Measurements from ENCODE around the gene SNX8.

DNA sequence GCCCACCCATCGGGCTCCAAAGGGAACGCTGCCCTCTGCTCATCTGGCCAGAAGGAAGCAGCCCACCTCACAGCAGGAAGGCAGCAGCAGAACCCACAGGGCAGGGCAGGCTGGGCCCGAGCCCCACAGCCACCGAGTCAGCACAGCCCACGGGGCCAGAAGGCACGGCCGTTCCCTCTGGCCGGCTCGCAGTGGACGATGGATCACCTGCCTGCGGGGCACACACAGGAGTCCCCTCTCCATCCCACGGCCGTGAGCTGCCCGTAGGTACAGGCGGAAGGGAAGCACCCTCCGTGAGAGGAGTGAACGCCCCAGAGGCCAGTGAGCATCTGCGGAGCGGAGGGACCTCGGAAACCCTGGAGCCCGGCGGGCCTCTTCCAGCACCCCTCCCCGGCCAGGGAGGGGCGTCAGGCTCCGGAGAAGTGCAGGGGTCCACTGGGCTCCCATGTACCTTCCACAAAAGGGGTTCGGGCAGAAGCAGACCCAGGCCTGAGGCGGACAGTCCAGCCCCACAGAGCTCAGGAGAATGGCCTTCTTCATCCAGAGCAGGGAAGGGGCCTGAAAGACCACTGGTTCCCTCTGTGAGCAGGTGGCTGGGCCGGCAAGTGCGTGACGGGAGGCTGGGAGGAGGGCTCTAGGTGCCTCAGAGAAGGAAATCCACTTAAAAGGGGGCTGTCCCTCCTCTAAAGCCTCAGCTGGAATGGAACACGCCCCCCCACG is 60.6 kb downstream of the SNX8 start:
- TF ChIP-seq, protein P1, sequence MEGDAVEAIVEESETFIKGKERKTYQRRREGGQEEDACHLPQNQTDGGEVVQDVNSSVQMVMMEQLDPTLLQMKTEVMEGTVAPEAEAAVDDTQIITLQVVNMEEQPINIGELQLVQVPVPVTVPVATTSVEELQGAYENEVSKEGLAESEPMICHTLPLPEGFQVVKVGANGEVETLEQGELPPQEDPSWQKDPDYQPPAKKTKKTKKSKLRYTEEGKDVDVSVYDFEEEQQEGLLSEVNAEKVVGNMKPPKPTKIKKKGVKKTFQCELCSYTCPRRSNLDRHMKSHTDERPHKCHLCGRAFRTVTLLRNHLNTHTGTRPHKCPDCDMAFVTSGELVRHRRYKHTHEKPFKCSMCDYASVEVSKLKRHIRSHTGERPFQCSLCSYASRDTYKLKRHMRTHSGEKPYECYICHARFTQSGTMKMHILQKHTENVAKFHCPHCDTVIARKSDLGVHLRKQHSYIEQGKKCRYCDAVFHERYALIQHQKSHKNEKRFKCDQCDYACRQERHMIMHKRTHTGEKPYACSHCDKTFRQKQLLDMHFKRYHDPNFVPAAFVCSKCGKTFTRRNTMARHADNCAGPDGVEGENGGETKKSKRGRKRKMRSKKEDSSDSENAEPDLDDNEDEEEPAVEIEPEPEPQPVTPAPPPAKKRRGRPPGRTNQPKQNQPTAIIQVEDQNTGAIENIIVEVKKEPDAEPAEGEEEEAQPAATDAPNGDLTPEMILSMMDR (conservative IDR thresholded peaks at IDR 0.05; ENCODE audit: low read depth, low read length) = no peak
- TF ChIP-seq MXI1 (IDR thresholded peaks at IDR 0.05; ENCODE audit: borderline replicate concordance, low read depth, low read length) (no peak), CEBPB (IDR thresholded peaks at IDR 0.05; ENCODE audit: low read depth, low read length) (no peak), NFE2L2 (IDR thresholded peaks at IDR 0.05; ENCODE audit: low read depth, low read length) (no peak), BHLHE40 (IDR thresholded peaks at IDR 0.05; ENCODE audit: low read depth, low read length) (no peak), RFX5 (IDR thresholded peaks at IDR 0.05; ENCODE audit: low read depth, low read length) (no peak), POLR2A (IDR thresholded peaks at IDR 0.05; ENCODE audit: low read depth, low read length) (no peak), SMC3 (IDR thresholded peaks at IDR 0.05; ENCODE audit: low read depth, low read length) (no peak), RCOR1 (IDR thresholded peaks at IDR 0.05; ENCODE audit: insufficient replicate concordance, low read length) (no peak), CHD1 (IDR thresholded peaks at IDR 0.05; ENCODE audit: low read depth, low read length) (no peak)
- TF ChIP-seq, protein P2, sequence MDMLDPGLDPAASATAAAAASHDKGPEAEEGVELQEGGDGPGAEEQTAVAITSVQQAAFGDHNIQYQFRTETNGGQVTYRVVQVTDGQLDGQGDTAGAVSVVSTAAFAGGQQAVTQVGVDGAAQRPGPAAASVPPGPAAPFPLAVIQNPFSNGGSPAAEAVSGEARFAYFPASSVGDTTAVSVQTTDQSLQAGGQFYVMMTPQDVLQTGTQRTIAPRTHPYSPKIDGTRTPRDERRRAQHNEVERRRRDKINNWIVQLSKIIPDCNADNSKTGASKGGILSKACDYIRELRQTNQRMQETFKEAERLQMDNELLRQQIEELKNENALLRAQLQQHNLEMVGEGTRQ (IDR thresholded peaks at IDR 0.05; ENCODE audit: low read depth, low read length) = no peak

All from IMR-90 (cell line).